ENCODE results near the gene KRT4. TPM values are rescaled to one million over a fixed set of nuclear protein-coding genes. Genes with fewer than 3 reads are reported as not detected.

The KRT4 gene
- total and polyA plus RNA-seq, 2 experiments from 2014 or later, result not detected

GRCh38 chr12:52821071-52821730 lies 7.3 kb upstream of the KRT4 start:
- H3K27ac Mint-ChIP-seq, result no peak overlapping the region

GRCh38 chr12:52820521-52820920 lies 6.6 kb upstream of the KRT4 start:
- Mint-ChIP-seq H3K9me3 (no peaks in the 10 kb centered on the region), H3K4me1 (no peaks in the 10 kb centered on the region), H3K27ac (no peak overlapping the region), H3K4me3 (no peak overlapping the region), H3K27me3 (ENCODE audit: insufficient read depth, low read depth, poor library complexity) (peaks cover 4% of the 10 kb centered on the region), H3K36me3 (ENCODE audit: low read depth) (no peaks in the 10 kb centered on the region)
- no peak overlapping the region for H3K27ac ChIP-seq (ENCODE audit: low read depth)
- H3K79me2 ChIP-seq (replicated peaks; ENCODE audit: insufficient read depth), result no peaks in the 10 kb centered on the region
- TF ChIP-seq REST (IDR thresholded peaks at IDR 0.05; ENCODE audit: unreplicated experiment), result no peak
- no peak overlapping the region for H3K4me3 ChIP-seq
- no peaks in the 10 kb centered on the region for H3K9me2 ChIP-seq (ENCODE audit: insufficient read depth)
- no peaks in the 10 kb centered on the region for H3K36me3 ChIP-seq (ENCODE audit: insufficient read depth)
- H3K4me2 ChIP-seq, result no peak overlapping the region
- ATAC-seq (no peak), DNase-seq (ENCODE audit: low spot score) (no peak)
- no peaks in the 10 kb centered on the region for H4K20me1 ChIP-seq (replicated peaks; ENCODE audit: insufficient read depth)
- H2AFZ ChIP-seq, result no peak overlapping the region
- no peaks in the 10 kb centered on the region for H3K4me1 ChIP-seq (ENCODE audit: insufficient read depth)
- no peaks in the 10 kb centered on the region for H3F3A ChIP-seq (replicated peaks; ENCODE audit: low read depth)
- H3K27me3 ChIP-seq (ENCODE audit: insufficient read depth), result no peaks in the 10 kb centered on the region

More at GRCh38 chr12:52821071-52821730, 7.3 kb upstream of the KRT4 start:
- H3K4me1 Mint-ChIP-seq, result no peaks in the 10 kb centered on the region
- Histone ChIP-seq H3K4me3 (no peak overlapping the region), H3K4me2 (no peak overlapping the region), H3K27ac (ENCODE audit: low read depth) (no peak overlapping the region), H2AFZ (no peak overlapping the region), H3F3A (replicated peaks; ENCODE audit: low read depth) (no peaks in the 10 kb centered on the region), H3K9me2 (ENCODE audit: insufficient read depth) (no peaks in the 10 kb centered on the region), H3K36me3 (ENCODE audit: insufficient read depth) (no peaks in the 10 kb centered on the region), H4K20me1 (replicated peaks; ENCODE audit: insufficient read depth) (no peaks in the 10 kb centered on the region), H3K79me2 (replicated peaks; ENCODE audit: insufficient read depth) (no peaks in the 10 kb centered on the region), H3K4me1 (ENCODE audit: insufficient read depth) (no peaks in the 10 kb centered on the region), H3K27me3 (ENCODE audit: insufficient read depth) (no peaks in the 10 kb centered on the region)
- TF ChIP-seq CREB1 (CRISPR knock-in tag; IDR thresholded peaks at IDR 0.05; ENCODE audit: low read depth), result no peak
- no peaks in the 10 kb centered on the region for H3K36me3 Mint-ChIP-seq (ENCODE audit: low read depth)
- H3K9me3 Mint-ChIP-seq, result no peaks in the 10 kb centered on the region
- peaks cover 4% of the 10 kb centered on the region for H3K27me3 Mint-ChIP-seq (ENCODE audit: insufficient read depth, low read depth, poor library complexity)
- DNase-seq (ENCODE audit: low spot score), result no peak
- no peak for ATAC-seq
- H3K4me3 Mint-ChIP-seq, result no peak overlapping the region

- no peak for ATAC-seq
- Histone ChIP-seq H3K79me2 (replicated peaks; ENCODE audit: insufficient read depth) (no peaks in the 10 kb centered on the region), H3K4me2 (no peak overlapping the region), H2AFZ (no peak overlapping the region), H3K4me3 (no peak overlapping the region), H3K27ac (ENCODE audit: low read depth) (no peak overlapping the region), H4K20me1 (replicated peaks; ENCODE audit: insufficient read depth) (no peaks in the 10 kb centered on the region), H3K27me3 (ENCODE audit: insufficient read depth) (no peaks in the 10 kb centered on the region), H3K9me2 (ENCODE audit: insufficient read depth) (no peaks in the 10 kb centered on the region), H3K36me3 (ENCODE audit: insufficient read depth) (no peaks in the 10 kb centered on the region), H3K4me1 (ENCODE audit: insufficient read depth) (no peaks in the 10 kb centered on the region), H3F3A (replicated peaks; ENCODE audit: low read depth) (no peaks in the 10 kb centered on the region)
- H3K9me3 Mint-ChIP-seq, result no peaks in the 10 kb centered on the region
- H3K36me3 Mint-ChIP-seq (ENCODE audit: low read depth), result no peaks in the 10 kb centered on the region
- no peak overlapping the region for H3K27ac Mint-ChIP-seq
- no peak overlapping the region for H3K4me3 Mint-ChIP-seq
- DNase-seq (ENCODE audit: low spot score), result no peak
- H3K27me3 Mint-ChIP-seq (ENCODE audit: insufficient read depth, low read depth, poor library complexity), result peaks cover 4% of the 10 kb centered on the region
- H3K4me1 Mint-ChIP-seq, result no peaks in the 10 kb centered on the region
- TF ChIP-seq CTCF (conservative IDR thresholded peaks at IDR 0.05; ENCODE audit: low read depth in 2 of 2) (no peak), STAT1 (IDR thresholded peaks at IDR 0.05; ENCODE audit: unreplicated experiment) (no peak), ZNF331 (CRISPR knock-in tag; IDR thresholded peaks at IDR 0.05; ENCODE audit: low read depth) (no peak), EZH2phosphoT487 (IDR thresholded peaks at IDR 0.05; ENCODE audit: unreplicated experiment) (no peak), ZNF114 (CRISPR knock-in tag; IDR thresholded peaks at IDR 0.05) (no peak), JUNB (IDR thresholded peaks at IDR 0.05; ENCODE audit: unreplicated experiment) (no peak), ETS1 (IDR thresholded peaks at IDR 0.05) (no peak), EZH2 (IDR thresholded peaks at IDR 0.05; ENCODE audit: low read depth, unreplicated experiment) (no peak), POLR2AphosphoS5 (IDR thresholded peaks at IDR 0.05; ENCODE audit: low read depth) (no peak), CREB1 (CRISPR knock-in tag; IDR thresholded peaks at IDR 0.05; ENCODE audit: low read depth) (no peak)
Measured at GRCh38 chr12:52819731-52820510, 6.0 kb upstream of the KRT4 start.
